ENCODE data around the gene DIS3L2.
"Not testable (repeated sequence)": the region's sequence is repeated elsewhere in the genome, so short reads cannot be mapped to it uniquely, and the experiment has no call there.

The DIS3L2 gene

GRCh38 chr2:231928901-231929725 lies 32.4 kb upstream of the DIS3L2 start:
- no peak for DNase-seq (ENCODE audit: low spot score)

GRCh38 chr2:231929961-231930592 lies 31.4 kb upstream of the DIS3L2 start:
- DNase-seq (ENCODE audit: low spot score), result peak; percentile 84

- no peak for DNase-seq (ENCODE audit: low spot score)
Measured at GRCh38 chr2:231930593-231931281, 30.8 kb upstream of the DIS3L2 start.

GRCh38 chr2:231931481-231931915 lies 30.0 kb upstream of the DIS3L2 start:
- DNase-seq (ENCODE audit: low spot score), result no peak

GRCh38 chr2:231932711-231932970 lies 28.9 kb upstream of the DIS3L2 start:
- no peak for DNase-seq (ENCODE audit: low spot score)

- DNase-seq (ENCODE audit: low spot score), result no peak
Measured at GRCh38 chr2:231932985-231933915, 28.3 kb upstream of the DIS3L2 start.

- no peak for DNase-seq (ENCODE audit: low spot score)
Measured at GRCh38 chr2:231933916-231934401, 27.6 kb upstream of the DIS3L2 start.

GRCh38 chr2:231934441-231935206 lies 26.9 kb upstream of the DIS3L2 start:
- DNase-seq (ENCODE audit: low spot score), result no peak

- no peak for DNase-seq (ENCODE audit: low spot score)
Measured at GRCh38 chr2:231935207-231935524, 26.3 kb upstream of the DIS3L2 start.

- DNase-seq (ENCODE audit: low spot score), result no peak
Measured at GRCh38 chr2:231935815-231936214, 25.7 kb upstream of the DIS3L2 start.

GRCh38 chr2:231936491-231936890 lies 25.0 kb upstream of the DIS3L2 start:
- no peak for DNase-seq (ENCODE audit: low spot score)

GRCh38 chr2:231937057-231937456 lies 24.5 kb upstream of the DIS3L2 start:
- no peak for DNase-seq (ENCODE audit: low spot score)

- DNase-seq (ENCODE audit: low spot score), result no peak
Measured at GRCh38 chr2:231939022-231939421, 22.5 kb upstream of the DIS3L2 start.

- DNase-seq (ENCODE audit: low spot score), result no peak
Measured at GRCh38 chr2:231940795-231941194, 20.7 kb upstream of the DIS3L2 start.

- no peak for DNase-seq (ENCODE audit: low spot score)
Measured at GRCh38 chr2:231941673-231942072, 19.8 kb upstream of the DIS3L2 start.

GRCh38 chr2:231942180-231942579 lies 19.3 kb upstream of the DIS3L2 start:
- DNase-seq (ENCODE audit: low spot score), result no peak

- DNase-seq (ENCODE audit: low spot score), result no peak
Measured at GRCh38 chr2:231946241-231946814, 15.2 kb upstream of the DIS3L2 start.

GRCh38 chr2:231947112-231947511 lies 14.4 kb upstream of the DIS3L2 start:
- DNase-seq (ENCODE audit: low spot score), result not testable (repeated sequence)

GRCh38 chr2:231947694-231948093 lies 13.8 kb upstream of the DIS3L2 start:
- DNase-seq (ENCODE audit: low spot score), result no peak

- no peak for DNase-seq (ENCODE audit: low spot score)
Measured at GRCh38 chr2:231951452-231952035, 10.0 kb upstream of the DIS3L2 start.

Measured in HuH-7 (cell line).